ENCODE results near the gene CC2D2B. TPM values are rescaled to one million over a fixed set of nuclear protein-coding genes. Genes with fewer than 3 reads are reported as not detected.

The CC2D2B gene
- total RNA-seq, 2 experiments from 2014 or later = 0.31 TPM; not detected in 1

DNA sequence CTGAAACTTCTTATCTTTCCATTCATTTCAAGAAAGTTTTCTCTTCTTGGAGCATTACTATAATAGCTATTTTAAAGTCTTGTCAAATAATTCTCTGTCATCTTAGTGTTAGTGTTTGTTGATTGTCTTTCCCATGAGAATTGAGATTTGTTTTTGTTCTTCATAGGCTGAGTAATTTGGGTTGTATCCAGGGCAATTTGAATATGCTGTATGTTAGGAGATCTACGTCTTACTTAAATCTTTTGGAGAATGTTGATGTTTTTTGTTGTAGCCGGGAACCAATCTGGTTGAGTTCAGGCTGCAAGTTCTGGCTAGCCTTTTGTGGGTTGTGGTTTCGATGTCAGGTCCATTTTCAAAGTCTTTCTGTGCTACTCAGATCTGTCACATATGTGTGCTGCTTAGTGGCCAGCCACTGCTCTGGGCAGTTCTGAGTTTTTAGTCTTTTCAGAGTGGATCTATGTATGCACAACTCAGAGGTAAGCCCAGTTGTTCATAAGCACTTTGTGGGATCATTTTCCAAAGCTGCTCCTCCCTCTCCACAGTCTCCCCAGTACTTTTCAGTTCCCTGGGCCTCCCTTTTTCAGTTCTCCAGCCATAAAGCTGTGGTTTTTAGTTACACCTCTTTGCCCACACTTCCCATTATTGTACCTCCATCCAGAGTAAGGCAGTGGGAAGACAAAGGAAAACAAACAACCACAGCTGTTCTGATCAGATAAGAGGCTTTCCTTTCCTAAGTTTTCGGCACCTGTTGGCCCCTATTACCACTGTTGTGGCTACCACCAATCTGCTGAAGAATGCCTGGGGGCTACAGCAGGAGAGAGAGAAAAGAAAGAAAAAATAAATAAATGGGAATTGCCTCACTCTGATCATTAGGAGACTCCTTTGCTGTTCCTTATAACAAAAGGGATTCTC is 131.0 kb downstream of the CC2D2B start:
- intact Hi-C loops (cut with micrococcal nuclease) = no loop called here
- TF ChIP-seq, protein P1, sequence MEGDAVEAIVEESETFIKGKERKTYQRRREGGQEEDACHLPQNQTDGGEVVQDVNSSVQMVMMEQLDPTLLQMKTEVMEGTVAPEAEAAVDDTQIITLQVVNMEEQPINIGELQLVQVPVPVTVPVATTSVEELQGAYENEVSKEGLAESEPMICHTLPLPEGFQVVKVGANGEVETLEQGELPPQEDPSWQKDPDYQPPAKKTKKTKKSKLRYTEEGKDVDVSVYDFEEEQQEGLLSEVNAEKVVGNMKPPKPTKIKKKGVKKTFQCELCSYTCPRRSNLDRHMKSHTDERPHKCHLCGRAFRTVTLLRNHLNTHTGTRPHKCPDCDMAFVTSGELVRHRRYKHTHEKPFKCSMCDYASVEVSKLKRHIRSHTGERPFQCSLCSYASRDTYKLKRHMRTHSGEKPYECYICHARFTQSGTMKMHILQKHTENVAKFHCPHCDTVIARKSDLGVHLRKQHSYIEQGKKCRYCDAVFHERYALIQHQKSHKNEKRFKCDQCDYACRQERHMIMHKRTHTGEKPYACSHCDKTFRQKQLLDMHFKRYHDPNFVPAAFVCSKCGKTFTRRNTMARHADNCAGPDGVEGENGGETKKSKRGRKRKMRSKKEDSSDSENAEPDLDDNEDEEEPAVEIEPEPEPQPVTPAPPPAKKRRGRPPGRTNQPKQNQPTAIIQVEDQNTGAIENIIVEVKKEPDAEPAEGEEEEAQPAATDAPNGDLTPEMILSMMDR (IDR thresholded peaks at IDR 0.05) = no peak
- H3K9me3 Mint-ChIP-seq = no peaks in the 10 kb centered on the region
- H3K27ac Mint-ChIP-seq = no peak overlapping the region
- H3K4me1 Mint-ChIP-seq (ENCODE audit: low read depth) = peaks cover 4% of the 10 kb centered on the region
- DNase-seq = no peak
- ATAC-seq = no peak
- peaks cover 3% of the 10 kb centered on the region for H3K36me3 Mint-ChIP-seq (ENCODE audit: low read depth)
- H3K27me3 Mint-ChIP-seq = peaks cover 6% of the 10 kb centered on the region
- no peak overlapping the region for H3K4me3 Mint-ChIP-seq
- POLR2A ChIA-PET = no interaction called here
- CTCF ChIA-PET = interaction anchor here (0.9 to 1.0 kb wide), 2 partner anchors 22 to 345 kb away, joined by 3 to 5 read pairs; partner anchors contain the start of gene TCTN3

DNA sequence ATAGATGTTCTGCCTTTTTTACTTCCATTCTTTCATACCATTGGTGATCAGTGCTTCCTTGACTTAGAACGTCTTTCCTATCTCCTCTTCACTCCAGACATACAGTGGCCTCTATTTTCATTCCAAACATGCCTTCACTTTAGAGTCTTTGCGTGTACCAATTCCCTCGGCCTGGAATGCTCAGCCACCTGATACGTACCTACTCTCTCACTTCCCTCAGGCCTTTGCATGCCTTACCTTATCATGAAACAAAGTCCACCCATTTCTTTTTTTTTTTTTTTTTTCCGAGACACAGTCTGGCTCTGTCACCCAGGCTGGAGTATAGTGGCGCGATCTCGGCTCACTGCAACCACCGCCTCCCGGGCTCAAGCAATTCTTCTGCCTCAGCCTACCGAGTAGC is 133.4 kb downstream of the CC2D2B start:
- no peak overlapping the region for H3K27ac Mint-ChIP-seq
- TF ChIP-seq, protein P1 (IDR thresholded peaks at IDR 0.05) = no peak
- intact Hi-C loops (cut with micrococcal nuclease) = loop anchor here (10.0 kb wide), 1 partner anchor 94 kb away; the partner anchor contains the start of gene ZNF518A
- ATAC-seq = no peak
- H3K4me1 Mint-ChIP-seq (ENCODE audit: low read depth) = peaks cover 20% of the 10 kb centered on the region
- ChIA-PET CTCF (no interaction called here), POLR2A (no interaction called here)
- no peak for DNase-seq
- H3K4me3 Mint-ChIP-seq = no peak overlapping the region
- peaks cover 6% of the 10 kb centered on the region for H3K27me3 Mint-ChIP-seq
- peaks cover 10% of the 10 kb centered on the region for H3K36me3 Mint-ChIP-seq (ENCODE audit: low read depth)
- H3K9me3 Mint-ChIP-seq = no peaks in the 10 kb centered on the region

DNA sequence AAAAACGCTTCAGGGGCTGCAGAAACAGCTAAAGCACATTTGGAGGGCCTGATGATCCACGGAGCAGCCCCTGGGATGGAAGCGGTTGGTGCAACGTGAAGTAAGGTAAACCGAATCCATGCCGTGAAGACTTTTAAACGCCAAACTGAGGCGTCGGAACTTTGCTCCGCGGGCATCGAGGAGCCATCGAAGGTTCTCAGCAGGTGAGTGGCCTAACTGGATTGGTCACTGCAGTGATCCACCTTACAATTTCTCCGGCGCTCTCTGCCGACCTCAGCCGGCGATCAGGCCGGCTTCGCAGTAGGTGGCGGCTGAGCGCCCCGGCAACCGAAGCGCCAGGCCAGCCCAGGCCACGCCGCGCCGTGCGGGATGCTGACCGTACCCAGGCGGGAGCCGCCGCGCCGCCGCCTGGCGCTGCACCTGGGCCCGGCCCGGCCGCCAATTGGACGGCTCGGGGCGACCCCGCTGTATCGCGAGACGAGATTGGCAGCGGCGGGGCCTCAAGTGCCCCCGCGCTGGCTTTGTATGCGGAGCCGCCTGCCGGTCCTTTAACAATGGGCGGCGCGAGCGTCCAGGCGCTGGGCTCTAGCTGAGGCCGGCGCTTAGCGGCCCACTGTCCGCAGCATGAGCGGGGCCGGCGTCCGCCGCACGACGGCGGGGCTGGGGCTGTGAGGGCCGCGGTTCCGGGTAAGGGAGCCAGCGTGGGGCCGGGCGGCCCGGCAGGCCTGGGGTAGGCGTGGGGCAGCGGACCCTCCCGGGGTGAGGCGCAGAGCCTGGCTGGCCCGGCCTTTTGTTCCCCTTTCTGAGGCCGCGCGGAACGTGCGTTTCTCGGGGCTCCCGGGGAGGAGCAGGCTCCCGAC is 135.5 kb downstream of the CC2D2B start, which contains the start of gene CCNJ:
CCNJ (plus strand) TSS at position 551 of the 860 bp plus-strand sequence. CDS start 811 bp downstream, outside the sequence.
- TF ChIP-seq, protein P1 (IDR thresholded peaks at IDR 0.05) = no peak
- Mint-ChIP-seq H3K9me3 (no peaks in the 10 kb centered on the region), H3K27me3 (no peaks in the 10 kb centered on the region), H3K36me3 (ENCODE audit: low read depth) (peaks cover 27% of the 10 kb centered on the region), H3K4me1 (ENCODE audit: low read depth) (peaks cover 35% of the 10 kb centered on the region), H3K27ac (peak within 1 kb of the TSS; percentile 86), H3K4me3 (peak within 1 kb of the TSS; percentile 90)
- DNase-seq = peak; percentile 87
- POLR2A ChIA-PET = interaction anchor here (0.7 to 3.4 kb wide), 3 partner anchors 33 to 87 kb away, joined by 3 to 17 read pairs (median 4); partner anchors contain the start of gene ZNF518A
- peak; percentile 93 for ATAC-seq
- intact Hi-C loops (cut with micrococcal nuclease) = loop anchor here (10.0 kb wide), 1 partner anchor 92 kb away; the partner anchor contains the start of gene ZNF518A
- CTCF ChIA-PET = interaction anchor here (1.0 to 1.4 kb wide), 2 partner anchors 11 to 26 kb away, joined by 3 to 4 read pairs; no protein-coding TSS in a partner anchor

DNA sequence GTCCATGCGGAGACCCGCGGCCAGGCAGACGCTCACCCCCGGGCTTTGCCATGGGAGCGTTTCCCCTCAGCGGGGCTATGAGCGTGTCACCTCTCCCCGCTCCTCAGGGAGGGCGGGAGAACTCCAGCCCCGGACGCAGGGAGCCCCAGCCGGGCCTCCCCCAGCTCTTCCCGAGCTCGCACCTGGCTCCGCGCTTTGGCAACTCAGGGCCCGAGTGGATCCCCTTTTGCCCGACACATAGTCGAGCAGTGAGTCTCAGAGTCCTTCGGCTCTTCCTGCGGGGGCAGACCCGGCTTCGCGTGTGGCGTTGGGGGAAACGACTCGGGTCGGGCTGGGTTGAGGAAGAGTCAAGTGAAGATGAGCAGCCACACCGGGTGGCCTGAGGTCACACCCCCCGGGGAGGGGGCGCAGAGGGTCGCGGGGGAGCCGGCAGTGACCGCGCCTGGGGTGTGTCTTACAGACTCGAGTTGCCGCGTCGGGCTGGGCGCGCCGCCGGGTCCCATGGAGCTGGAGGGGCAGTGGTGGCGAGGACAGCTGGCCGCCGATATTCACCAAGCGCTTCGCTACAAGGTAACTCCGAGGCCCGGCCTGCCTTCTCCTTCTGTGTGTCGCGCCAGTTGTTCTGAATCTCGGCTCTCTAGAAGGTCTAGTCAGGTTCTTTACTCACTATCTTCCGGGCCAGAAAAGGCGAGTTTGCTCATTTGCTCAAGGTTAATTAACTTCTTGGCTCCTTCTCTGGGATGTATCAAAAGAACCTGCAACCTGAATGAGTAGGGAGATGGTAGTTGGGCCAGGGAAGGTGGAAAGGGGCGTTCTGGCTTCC is 136.3 kb downstream of the CC2D2B start:
- ATAC-seq (peak; percentile 58), DNase-seq (peak; percentile 66)
- H3K36me3 Mint-ChIP-seq (ENCODE audit: low read depth) = peaks cover 34% of the 10 kb centered on the region
- intact Hi-C loops (cut with micrococcal nuclease) = loop anchor here (10.0 kb wide), 1 partner anchor 91 kb away; the partner anchor contains the start of gene ZNF518A
- peak overlapping the region; percentile 85 for H3K27ac Mint-ChIP-seq
- no peaks in the 10 kb centered on the region for H3K27me3 Mint-ChIP-seq
- ChIA-PET POLR2A (interaction anchor here (1.3 to 3.4 kb wide), 2 partner anchors 80 to 86 kb away, joined by 4 to 17 read pairs; partner anchors contain the start of gene ZNF518A), CTCF (interaction anchor here (1.4 kb wide), 1 partner anchor 27 kb away, joined by 3 read pairs; no protein-coding TSS in a partner anchor)
- H3K4me1 Mint-ChIP-seq (ENCODE audit: low read depth) = peaks cover 42% of the 10 kb centered on the region
- TF ChIP-seq, protein P1 (IDR thresholded peaks at IDR 0.05) = no peak
- no peaks in the 10 kb centered on the region for H3K9me3 Mint-ChIP-seq
- peak overlapping the region; percentile 90 for H3K4me3 Mint-ChIP-seq

Data from activated CD8-positive, alpha-beta T cell treated with anti-CD3 and anti-CD28 coated beads for 36 hours (primary cell).